ENCODE results near the gene IL1RAPL2.

IL1RAPL2 gene

GRCh38 chrX:105051364-105051763, 485.4 kb downstream of the IL1RAPL2 start:
- H3K27ac ChIP-seq, result no peak overlapping the region
- no peak for TF ChIP-seq CTCF (conservative IDR thresholded peaks at IDR 0.05; ENCODE audit: low read depth)
- POLR2A ChIA-PET (ENCODE audit: low non-redundant PET), result no interaction called here
- no peak for DNase-seq (ENCODE audit: low spot score)
- CTCF ChIA-PET, result no interaction called here

GRCh38 chrX:105052926-105053325, 486.9 kb downstream of the IL1RAPL2 start:
- ChIA-PET POLR2A (ENCODE audit: low non-redundant PET) (no interaction called here), CTCF (no interaction called here)
- no peak for DNase-seq (ENCODE audit: low spot score)
- no peak for TF ChIP-seq CTCF (conservative IDR thresholded peaks at IDR 0.05; ENCODE audit: low read depth)
- no peak overlapping the region for H3K27ac ChIP-seq

GRCh38 chrX:105063743-105064142, 497.7 kb downstream of the IL1RAPL2 start:
- CTCF ChIA-PET, result interaction anchor here (0.5 kb wide), 1 partner anchor 172 kb away, joined by 3 read pairs; no protein-coding TSS in a partner anchor
- POLR2A ChIA-PET (ENCODE audit: low non-redundant PET), result no interaction called here

GRCh38 chrX:105098201-105098600, 532.2 kb downstream of the IL1RAPL2 start:
- no peak for TF ChIP-seq CTCF (conservative IDR thresholded peaks at IDR 0.05; ENCODE audit: low read depth)
- H3K27ac ChIP-seq, result no peak overlapping the region
- ChIA-PET POLR2A (ENCODE audit: low non-redundant PET) (no interaction called here), CTCF (no interaction called here)
- no peak for DNase-seq (ENCODE audit: low spot score)

More at GRCh38 chrX:105063743-105064142, 497.7 kb downstream of the IL1RAPL2 start:
- no peak overlapping the region for H3K27ac ChIP-seq
- DNase-seq (ENCODE audit: low spot score), result no peak
- no peak for TF ChIP-seq CTCF (conservative IDR thresholded peaks at IDR 0.05; ENCODE audit: low read depth)

GRCh38 chrX:105098812-105099211, 532.8 kb downstream of the IL1RAPL2 start:
- H3K27ac ChIP-seq, result no peak overlapping the region
- no peak for TF ChIP-seq CTCF (conservative IDR thresholded peaks at IDR 0.05; ENCODE audit: low read depth)
- CTCF ChIA-PET, result no interaction called here
- POLR2A ChIA-PET (ENCODE audit: low non-redundant PET), result no interaction called here
- peak; percentile 0 for DNase-seq (ENCODE audit: low spot score)

GRCh38 chrX:105101378-105101777, 535.4 kb downstream of the IL1RAPL2 start:
- CTCF ChIA-PET, result no interaction called here
- POLR2A ChIA-PET (ENCODE audit: low non-redundant PET), result no interaction called here
- no peak for TF ChIP-seq CTCF (conservative IDR thresholded peaks at IDR 0.05; ENCODE audit: low read depth)
- DNase-seq (ENCODE audit: low spot score), result no peak
- H3K27ac ChIP-seq, result no peak overlapping the region

GRCh38 chrX:105109936-105110335, 543.9 kb downstream of the IL1RAPL2 start:
- POLR2A ChIA-PET (ENCODE audit: low non-redundant PET), result no interaction called here
- DNase-seq (ENCODE audit: low spot score), result no peak
- TF ChIP-seq CTCF (conservative IDR thresholded peaks at IDR 0.05; ENCODE audit: low read depth), result no peak
- CTCF ChIA-PET, result no interaction called here
- no peak overlapping the region for H3K27ac ChIP-seq

Measured in RWPE1 (cell line).